Measurements from ENCODE around the gene MANEA.

The MANEA gene

DNA sequence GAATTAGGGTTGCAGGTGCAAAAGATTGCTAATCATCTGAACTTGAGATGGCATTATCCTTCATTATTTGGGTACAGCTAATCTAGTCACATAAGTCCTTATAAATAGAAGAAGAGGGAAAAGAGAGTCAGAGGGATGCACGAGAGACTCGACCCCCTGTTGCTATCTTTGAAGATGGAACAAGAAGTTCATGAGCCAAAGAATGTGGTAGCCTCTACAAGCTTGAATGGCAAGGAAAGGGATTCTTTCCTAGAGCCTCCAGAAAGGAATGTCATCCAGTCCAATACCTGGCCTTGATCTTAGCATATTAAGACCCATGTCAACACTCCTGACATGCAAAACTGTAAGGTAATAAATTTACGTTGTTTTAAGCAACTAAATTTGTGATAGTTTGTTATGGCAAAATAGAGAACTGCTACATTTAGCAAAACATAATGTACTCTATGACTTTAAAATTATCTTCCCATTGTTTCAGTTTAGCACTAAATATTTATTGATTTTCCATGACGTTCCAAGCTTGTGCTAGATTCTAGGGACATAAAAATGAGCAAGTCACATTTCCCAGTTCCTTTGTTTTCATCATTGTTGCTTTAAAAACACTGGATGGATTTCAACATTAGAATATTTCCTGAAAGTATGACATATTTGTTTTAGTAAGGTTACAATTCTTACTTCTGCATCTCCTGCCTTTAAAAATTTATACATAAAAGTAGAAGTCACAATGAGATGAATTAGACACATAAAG is 12.7 kb downstream of the MANEA start:
- DNase-seq = no peak

DNA sequence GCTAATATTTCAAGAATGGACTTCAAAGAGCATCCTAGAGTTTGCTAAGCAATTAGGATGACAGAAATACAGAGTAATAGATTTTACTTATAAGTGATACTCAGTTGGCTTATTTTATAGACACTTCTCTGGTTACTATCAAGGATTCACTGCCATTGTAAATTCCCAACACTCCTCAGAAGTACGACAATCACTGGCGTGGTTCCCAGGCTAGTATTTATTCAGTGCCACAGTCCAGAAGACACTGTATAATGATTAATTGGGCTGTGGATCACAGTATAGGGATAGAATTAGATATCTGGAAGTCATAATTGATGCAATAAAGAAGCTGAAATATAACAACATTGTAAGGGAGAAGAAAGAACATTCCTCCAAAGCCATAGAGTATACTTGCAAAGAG is 15.7 kb downstream of the MANEA start:
- DNase-seq = no peak

DNA sequence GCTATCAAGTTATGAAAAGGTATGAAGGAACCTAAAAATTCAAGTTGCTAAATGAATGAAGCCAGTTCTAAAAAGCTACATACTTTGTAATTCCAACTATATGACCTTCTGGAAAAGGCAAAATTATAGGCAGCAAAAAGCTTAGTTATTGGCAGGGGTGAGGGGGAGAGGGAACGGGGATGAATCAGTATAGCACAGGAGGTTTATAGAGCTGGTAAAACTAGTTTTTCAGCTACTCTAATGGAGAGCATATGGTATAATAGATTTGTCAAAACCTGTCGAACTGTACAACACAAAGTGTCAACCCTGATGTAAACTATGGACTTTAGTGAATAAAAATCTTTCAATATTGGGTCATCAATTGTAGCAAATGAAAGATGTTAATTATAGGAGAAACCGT is 18.7 kb downstream of the MANEA start:
- DNase-seq = no peak

DNA sequence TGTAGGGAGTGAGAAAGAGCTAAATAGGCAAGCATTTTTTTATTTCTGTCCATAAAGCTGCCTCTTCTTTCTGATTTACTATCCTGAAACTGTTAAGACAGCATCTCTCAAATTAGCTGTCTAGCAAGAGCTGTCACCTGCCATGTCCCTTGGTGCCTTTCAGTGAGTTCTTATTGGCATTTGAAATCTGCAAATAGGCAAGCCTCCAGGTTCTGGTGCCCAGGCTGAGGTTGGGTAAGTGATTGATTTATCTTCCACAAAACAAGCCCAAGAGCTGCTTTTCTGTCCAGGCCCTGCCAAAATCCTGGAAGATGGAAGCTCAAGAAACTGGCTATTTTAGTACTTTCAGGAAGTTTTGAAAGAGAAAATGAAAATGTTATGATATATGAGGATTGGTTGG is 22.4 kb downstream of the MANEA start:
- DNase-seq = no peak

DNA sequence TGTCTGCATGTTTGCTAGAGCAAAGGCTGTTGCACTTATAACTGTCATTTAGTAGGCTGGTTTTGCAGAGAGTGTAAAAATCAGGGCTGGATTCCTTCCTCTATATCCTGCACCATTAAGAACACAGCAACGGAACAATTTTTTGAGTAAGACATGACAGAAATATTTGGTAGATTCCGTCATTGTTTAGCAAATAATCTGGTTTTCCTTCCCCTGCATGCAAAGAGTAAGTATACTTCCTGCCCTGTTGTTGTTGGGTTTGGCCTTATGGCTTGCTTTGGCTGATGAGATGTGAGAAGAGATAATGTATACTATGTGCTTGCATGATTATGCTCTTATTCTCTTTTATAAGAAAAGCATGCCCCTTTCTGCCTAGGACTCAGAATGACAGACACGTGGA is 23.8 kb downstream of the MANEA start:
- DNase-seq = no peak

DNA sequence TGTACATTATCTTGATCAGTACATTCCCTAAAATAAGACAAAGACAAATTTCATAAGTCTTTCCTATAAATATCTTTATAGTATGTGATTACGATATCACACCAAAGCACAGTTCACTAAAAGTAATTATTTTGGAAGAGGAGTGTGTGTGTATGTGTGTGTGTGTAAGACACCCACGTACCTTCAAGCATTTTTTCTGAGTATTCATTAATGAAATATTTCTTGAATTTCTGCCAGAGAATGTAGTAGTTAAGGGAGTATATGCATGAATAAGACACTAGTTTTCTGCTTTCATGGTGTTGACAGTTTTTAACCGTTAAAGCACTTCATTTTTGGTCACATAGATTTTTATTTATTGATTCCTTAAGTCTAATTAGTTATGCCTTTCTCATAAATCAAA is 36.8 kb downstream of the MANEA start:
- DNase-seq = no peak

DNA sequence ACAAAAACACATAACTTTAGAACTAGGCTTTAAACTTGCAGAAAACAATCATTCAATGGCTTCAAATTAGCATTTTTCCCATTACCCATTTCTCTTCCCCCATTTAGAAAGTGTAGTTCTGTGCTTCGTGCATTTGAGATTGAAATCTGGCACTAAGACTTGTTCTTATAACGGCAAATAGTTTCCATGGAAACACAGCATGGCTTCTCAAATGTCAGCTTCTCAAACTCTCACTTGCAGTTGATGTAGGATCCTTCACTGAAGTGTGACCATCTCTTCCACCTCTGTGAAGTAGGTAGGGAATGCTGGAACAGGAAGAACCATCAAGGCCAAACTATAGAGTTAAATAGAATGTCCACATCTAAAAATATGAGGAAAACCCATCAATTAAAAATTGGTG is 52.2 kb downstream of the MANEA start:
- no peak for DNase-seq

DNA sequence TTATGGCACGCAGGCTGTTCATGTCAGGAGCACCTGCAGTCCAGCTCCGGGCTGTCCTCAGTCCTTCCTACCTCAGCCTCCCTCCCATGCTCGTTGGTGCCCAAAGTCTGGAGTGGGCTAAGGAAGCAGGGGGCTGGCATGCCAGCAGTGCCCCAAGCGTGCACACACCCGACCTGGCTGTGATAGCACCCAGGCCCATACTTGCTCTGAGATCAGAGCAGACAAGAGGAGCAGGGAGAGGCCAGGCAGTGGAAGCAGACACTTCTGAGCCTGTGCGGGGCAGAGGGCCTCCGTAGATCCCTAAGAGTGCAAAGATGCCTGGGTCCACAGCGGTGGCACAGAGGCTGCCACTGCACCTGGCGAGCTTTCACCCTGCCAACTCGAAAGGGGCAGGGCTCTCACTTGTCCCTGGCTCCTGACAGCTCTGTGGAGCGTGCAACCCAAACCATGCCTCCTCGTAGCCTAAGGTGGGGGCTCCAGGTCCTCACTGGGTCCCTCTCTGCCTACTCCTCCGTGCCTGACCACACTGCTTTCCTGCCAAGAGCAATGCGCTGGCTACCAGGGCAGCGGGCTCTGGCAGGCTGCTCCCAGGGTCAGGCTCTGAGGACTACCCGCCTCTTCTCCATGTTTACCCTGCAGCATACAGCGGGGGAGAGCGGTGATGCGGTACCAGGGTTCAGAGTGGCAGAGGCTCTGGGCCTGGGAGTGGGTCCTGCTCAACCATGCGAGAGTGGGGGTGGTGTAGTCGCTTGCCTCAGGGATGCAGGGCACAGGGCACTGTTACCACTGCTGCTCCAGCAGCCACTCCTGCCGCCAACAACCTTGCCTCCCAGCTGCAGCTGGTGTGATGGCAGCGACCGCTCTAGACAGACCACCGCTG is 59.5 kb downstream of the MANEA start:
- no peak for DNase-seq

DNA sequence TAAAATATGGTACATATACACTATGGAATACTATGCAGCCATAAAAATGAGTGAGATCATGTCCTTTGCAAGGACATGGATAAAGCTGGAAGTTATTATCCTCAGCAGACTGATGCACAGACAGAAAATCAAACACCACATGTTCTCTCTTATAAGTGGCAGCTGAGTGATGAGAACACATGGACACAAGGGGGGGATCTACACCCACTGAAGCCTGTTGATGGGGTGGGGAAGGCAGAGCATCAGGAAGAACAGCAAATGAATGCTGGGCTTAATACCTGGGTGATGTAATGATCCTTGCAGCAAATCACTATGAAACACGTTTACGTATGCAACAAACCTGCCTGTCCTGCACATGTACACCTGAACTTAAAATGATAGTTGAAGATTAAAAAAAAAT is 71.3 kb downstream of the MANEA start:
- DNase-seq = no peak

DNA sequence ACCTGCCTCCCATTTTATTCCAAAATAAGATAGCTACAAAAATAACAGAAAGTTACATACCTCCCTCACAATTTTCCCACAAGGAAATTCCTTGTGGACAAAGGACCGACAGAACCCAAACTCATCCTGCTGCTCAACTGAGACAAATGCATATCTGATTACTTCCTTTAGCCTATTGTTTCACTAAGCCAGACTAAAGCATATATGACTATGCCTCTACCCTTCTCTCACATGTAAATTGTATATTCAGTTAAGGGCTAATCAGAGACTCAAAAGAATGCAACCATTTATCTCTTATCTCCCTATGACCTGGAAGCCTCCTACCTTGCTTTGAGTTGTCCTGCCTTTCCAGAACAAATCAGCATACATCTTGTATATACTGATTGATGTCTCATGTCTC is 72.1 kb downstream of the MANEA start:
- no peak for DNase-seq

DNA sequence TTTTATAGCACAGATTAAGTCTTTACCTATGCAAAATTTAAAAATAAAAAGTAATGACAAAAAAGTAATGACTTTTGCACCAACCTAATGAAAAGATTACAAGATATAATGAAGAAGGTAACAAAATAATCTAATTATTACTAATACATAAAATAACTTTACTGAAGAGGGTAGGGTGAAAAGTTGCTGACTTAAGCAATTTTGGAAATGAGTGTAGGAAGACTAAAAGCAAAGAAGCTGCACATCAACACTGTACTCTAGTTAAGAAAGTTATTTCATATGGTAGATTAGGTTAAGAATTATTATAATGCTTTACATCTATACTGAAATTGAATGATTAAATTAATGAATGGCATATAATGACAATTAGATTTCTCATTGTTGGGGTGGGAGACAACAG is 76.8 kb downstream of the MANEA start:
- no peak for DNase-seq

DNA sequence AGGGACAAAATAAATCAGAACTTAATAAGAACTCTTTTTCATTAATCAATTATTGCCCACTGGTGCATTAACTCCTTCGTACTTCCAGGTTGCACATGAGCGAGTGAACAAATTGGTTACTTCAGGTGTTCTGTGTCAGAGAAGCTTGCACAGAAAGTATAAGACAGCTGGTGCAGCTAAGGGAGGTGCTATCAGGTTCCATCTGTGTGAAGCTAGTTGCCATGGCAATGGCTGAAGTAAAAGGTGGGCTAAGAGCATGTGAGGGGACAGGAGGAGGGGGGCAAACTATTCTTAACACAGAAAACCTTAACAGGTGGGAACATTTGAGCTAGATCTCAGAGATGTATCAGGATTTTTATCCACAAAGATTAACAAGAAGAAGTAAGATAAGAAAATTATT is 81.6 kb downstream of the MANEA start:
- no peak for DNase-seq

All from activated CD4-positive, alpha-beta T cell treated with anti-CD3 and anti-CD28 coated beads, Interleukin-2, amount 50 U/mL, for 4 hours (primary cell).